ENCODE results near the gene C7orf25. TPM values are rescaled to one million over a fixed set of nuclear protein-coding genes. Genes with fewer than 3 reads are reported as not detected.
A peak's percentile ranks its signal among the peaks of the same experiment; 100 is the strongest.

The C7orf25 gene
- total and polyA plus RNA-seq, 10 of the 15 experiments (the other 5 are each of a cell fraction or from before 2014, with no cell fraction given) = 0.63 to 3.2 (median 1.7) TPM

DNA sequence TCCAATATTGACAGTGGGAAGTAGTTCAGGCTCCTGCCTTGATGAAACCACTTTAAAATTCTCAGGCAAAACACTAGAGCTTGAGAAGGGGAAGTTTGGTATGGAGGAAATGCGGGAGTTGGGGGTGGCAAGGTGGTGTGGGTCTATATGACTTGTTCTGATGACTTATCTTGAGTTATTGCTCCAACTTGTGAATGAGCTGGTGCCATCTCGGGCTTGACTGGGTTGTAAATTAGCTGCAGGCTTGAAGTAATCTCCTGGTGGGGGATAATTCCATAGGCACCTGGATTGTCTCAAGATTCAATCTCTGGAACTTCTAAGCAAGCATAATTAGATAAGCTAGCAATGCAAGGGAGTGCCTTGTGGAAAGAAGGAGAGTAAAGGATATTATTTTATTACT is 49.3 kb upstream of the C7orf25 start (continued):
- TF ChIP-seq TARDBP (IDR thresholded peaks at IDR 0.05; ENCODE audit: borderline replicate concordance) = no peak

DNA sequence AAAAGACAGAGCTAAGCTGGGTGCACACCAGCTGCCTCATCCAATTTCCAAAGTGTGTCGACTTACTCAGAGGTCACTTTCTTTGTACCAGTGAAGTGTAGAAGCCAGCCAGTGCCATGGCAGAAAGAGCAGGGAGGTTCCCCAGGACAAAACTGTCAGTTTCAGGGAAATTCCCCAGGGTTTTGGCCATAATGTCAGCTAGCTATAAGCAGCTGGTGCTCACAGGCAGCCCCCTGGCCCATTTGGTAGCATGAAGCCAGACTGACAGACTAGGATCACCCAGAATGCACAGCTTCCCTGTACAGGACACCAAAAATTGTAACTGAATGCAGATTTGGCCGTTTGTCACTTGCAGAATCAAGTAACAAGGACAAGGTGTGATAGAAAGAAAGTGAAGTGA is 48.9 kb upstream of the C7orf25 start:
- Histone ChIP-seq H2AFZ (ENCODE audit: control insufficient read depth, low read depth, low read length) (peak overlapping the region; percentile 2), H3K27me3 (replicated peaks in 1 of 2; ENCODE audit: control insufficient read depth in 2 of 2, insufficient read depth in 2 of 2, low read length in 1 of 2) (no peaks in the 10 kb centered on the region), H3K4me1 (ENCODE audit: control insufficient read depth, insufficient read depth, low read length) (no peaks in the 10 kb centered on the region), H3K27ac (ENCODE audit: control insufficient read depth, insufficient read depth) (no peak overlapping the region), H4K20me1 (ENCODE audit: control insufficient read depth, insufficient read depth) (no peaks in the 10 kb centered on the region), H3K4me2 (ENCODE audit: control insufficient read depth, insufficient read depth) (peak overlapping the region; percentile 35), H3K36me3 (ENCODE audit: control insufficient read depth in 2 of 2, insufficient read depth in 2 of 2, low read length in 1 of 2) (no peaks in the 10 kb centered on the region), H3K4me3 (no peak overlapping the region), H3K79me2 (ENCODE audit: control insufficient read depth, insufficient read depth, low read length) (no peaks in the 10 kb centered on the region), H3K9ac (ENCODE audit: control insufficient read depth, insufficient read depth, low read length) (no peak overlapping the region), H3K9me3 (replicated peaks; ENCODE audit: control insufficient read depth, insufficient read depth, low read length) (no peaks in the 10 kb centered on the region; the same call in none of the 3 replicates)
- in situ Hi-C loops (cut with MboI) = no loop called here
- SMC1A ChIA-PET (ENCODE audit: uncharacterized antibody, unreplicated experiment) = interaction anchor here (0.6 to 3.4 kb wide), 19 partner anchors 9 to 1027 kb away, joined by 3 to 23 read pairs (median 4); no protein-coding TSS in a partner anchor
- POLR2A ChIA-PET = interaction anchor here (0.6 to 2.1 kb wide), 2 partner anchors 14 to 1855 kb away, joined by 3 to 11 read pairs; no protein-coding TSS in a partner anchor
- TF ChIP-seq RBBP5 (conservative IDR thresholded peaks at IDR 0.05) (no peak), MEF2B (IDR thresholded peaks at IDR 0.05; ENCODE audit: partially characterized antibody, poor library complexity, severe bottlenecking) (peak; percentile 24), NRF1 (conservative IDR thresholded peaks at IDR 0.05; ENCODE audit: low read depth, low read length) (no peak), SUPT20H (IDR thresholded peaks at IDR 0.05; ENCODE audit: borderline replicate concordance, control insufficient read depth, low read depth, low read length) (no peak), YY1 (IDR thresholded peaks at IDR 0.05; ENCODE audit: low read depth, low read length) (0 out of 2 replicates have a peak, but pooled peaks have one; percentile 38), IKZF1 (conservative IDR thresholded peaks at IDR 0.05) (0 out of 2 replicates have a peak, but pooled peaks have one; percentile 34), SREBF2 (IDR thresholded peaks at IDR 0.05; ENCODE audit: low read length) (no peak), CBX5 (IDR thresholded peaks at IDR 0.05; ENCODE audit: low read depth) (no peak), FOS (IDR thresholded peaks at IDR 0.05; ENCODE audit: borderline replicate concordance, extremely low read depth, insufficient read length) (no peak), GATAD2B (conservative IDR thresholded peaks at IDR 0.05; ENCODE audit: low read depth) (no peak), POLR2AphosphoS2 (IDR thresholded peaks at IDR 0.05; ENCODE audit: low read depth, low read length) (no peak), NFYB (IDR thresholded peaks at IDR 0.05; ENCODE audit: insufficient read depth, low read depth, low read length) (no peak), ZZZ3 (IDR thresholded peaks at IDR 0.05; ENCODE audit: control insufficient read depth, insufficient read length, low read depth) (no peak), TCF12 (IDR thresholded peaks at IDR 0.05; ENCODE audit: low read depth, low read length) (0 out of 2 replicates have a peak, but pooled peaks have one; percentile 33)
- TF ChIP-seq, protein P1, sequence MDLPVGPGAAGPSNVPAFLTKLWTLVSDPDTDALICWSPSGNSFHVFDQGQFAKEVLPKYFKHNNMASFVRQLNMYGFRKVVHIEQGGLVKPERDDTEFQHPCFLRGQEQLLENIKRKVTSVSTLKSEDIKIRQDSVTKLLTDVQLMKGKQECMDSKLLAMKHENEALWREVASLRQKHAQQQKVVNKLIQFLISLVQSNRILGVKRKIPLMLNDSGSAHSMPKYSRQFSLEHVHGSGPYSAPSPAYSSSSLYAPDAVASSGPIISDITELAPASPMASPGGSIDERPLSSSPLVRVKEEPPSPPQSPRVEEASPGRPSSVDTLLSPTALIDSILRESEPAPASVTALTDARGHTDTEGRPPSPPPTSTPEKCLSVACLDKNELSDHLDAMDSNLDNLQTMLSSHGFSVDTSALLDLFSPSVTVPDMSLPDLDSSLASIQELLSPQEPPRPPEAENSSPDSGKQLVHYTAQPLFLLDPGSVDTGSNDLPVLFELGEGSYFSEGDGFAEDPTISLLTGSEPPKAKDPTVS (IDR thresholded peaks at IDR 0.05; ENCODE audit: low read depth, low read length) = no peak
- TF ChIP-seq, protein P2, sequence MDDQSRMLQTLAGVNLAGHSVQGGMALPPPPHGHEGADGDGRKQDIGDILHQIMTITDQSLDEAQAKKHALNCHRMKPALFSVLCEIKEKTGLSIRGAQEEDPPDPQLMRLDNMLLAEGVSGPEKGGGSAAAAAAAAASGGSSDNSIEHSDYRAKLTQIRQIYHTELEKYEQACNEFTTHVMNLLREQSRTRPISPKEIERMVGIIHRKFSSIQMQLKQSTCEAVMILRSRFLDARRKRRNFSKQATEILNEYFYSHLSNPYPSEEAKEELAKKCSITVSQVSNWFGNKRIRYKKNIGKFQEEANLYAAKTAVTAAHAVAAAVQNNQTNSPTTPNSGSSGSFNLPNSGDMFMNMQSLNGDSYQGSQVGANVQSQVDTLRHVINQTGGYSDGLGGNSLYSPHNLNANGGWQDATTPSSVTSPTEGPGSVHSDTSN (IDR thresholded peaks at IDR 0.05; ENCODE audit: insufficient replicate concordance, low read depth, low read length) = no peak
- no peak for DNase-seq (ENCODE audit: low read depth, low spot score)
- intact Hi-C loops (cut with micrococcal nuclease; ENCODE audit: unreplicated experiment) = no loop called here
- 18% methylated on average over 2 of the region's 2 CpGs for WGBS (ENCODE audit: insufficient coverage, insufficient replicate concordance, low lambda C conversion rate, missing lambda C conversion rate)
- CTCF ChIA-PET = interaction anchor here (0.5 to 3.3 kb wide), 13 partner anchors 10 to 984 kb away, joined by 3 to 22 read pairs (median 4); partner anchors contain the start of gene C7orf25
- RAD21 ChIA-PET (ENCODE audit: unreplicated experiment) = interaction anchor here (1.0 to 3.8 kb wide), 10 partner anchors 10 to 302 kb away, joined by 3 to 17 read pairs (median 5); partner anchors contain the start of genes MRPL32 and PSMA2
- FAIRE-seq = no peak
- ATAC-seq = peak; percentile 90
- BruUV-seq (replicated peaks) = no TSS peak

All from GM12878 (cell line).